HCT116 (cell line): ENCODE measurements around the gene ACOX3. TPM values are rescaled to one million over a fixed set of nuclear protein-coding genes. Genes with fewer than 3 reads are reported as not detected.

Experiments
- ATAC-seq: fragments of 200-7000 bp; cut with Tn5 transposase; 2 replicates; pipeline ENCODE4 v1.9.1; 2020; ENCODE audit warnings: mild to moderate bottlenecking, moderate library complexity
- BruUV-seq: library from RNA; stranded (reverse); fragments of 400-500 nt; replicated peaks from 2 replicates; lab custom pipeline; 2021; lab: Mats Ljungman, UMichigan
- CTCF ChIA-PET: fragments of 300-600 bp; sonication (Branson Sonifier 250); formaldehyde crosslinking; loops from one replicate; lab custom pipeline; 2021; ENCODE audit warnings: antibody characterized with exemption; lab: Charles Lee
- POLR2A ChIA-PET: fragments of 300-600, 350-600 bp; sonication (Branson Sonifier 250); formaldehyde crosslinking; loops from one replicate; lab custom pipeline; 2021; ENCODE audit warnings: antibody characterized with exemption; lab: Charles Lee
- RAD21 ChIA-PET, 2 experiments: fragments of 300-600 bp; sonication (Branson Sonifier 250); formaldehyde crosslinking; loops; one replicate each; lab custom pipeline; 2023; ENCODE audit warnings: low total read pairs in 2 of 2; ENCODE audit not compliant: uncharacterized antibody in 2 of 2, unreplicated experiment in 2 of 2, low non-redundant PET in 1 of 2; lab: Charles Lee
- DNase-seq: peaks from one replicate; pipeline ENCODE4 v3.0.0-alpha.2; 2010; ENCODE audit warnings: low read depth, low spot score
- H2AFZ ChIP-seq: fragments of 200-600 bp; shearing (Covaris generic), sonication (generic); 2 replicates; pipeline ENCODE4 v1.6.1; 2017; ENCODE audit warnings: low read depth, mixed run types, mixed read lengths, antibody characterized with exemption, low read length; ENCODE audit not compliant: poor library complexity, severe bottlenecking
- H3K27ac ChIP-seq: 2 replicates; pipeline ENCODE4 v1.5.1; 2012; ENCODE audit warnings: low read depth, low read length
- H3K27me3 ChIP-seq: fragments of 200-600 bp; sonication (generic); 2 replicates; pipeline ENCODE4 v1.6.1; 2016; ENCODE audit warnings: mixed run types, low read length, mixed read lengths; ENCODE audit not compliant: insufficient read depth
- H3K36me3 ChIP-seq, 2 experiments: fragments of 200-500 bp in 1 of 2; fragments of 200-600 bp in 1 of 2; sonication (Bioruptor generic) in 1 of 2; sonication (generic) in 1 of 2; 2 replicates each; pipeline versions ENCODE4 v1.5.1 to v1.6.1; 2014 to 2016; ENCODE audit warnings: low read length in 2 of 2, inconsistent platforms in 1 of 2, mixed read lengths in 1 of 2, mixed run types in 1 of 2; ENCODE audit not compliant: insufficient read depth in 2 of 2, control insufficient read depth in 1 of 2
- H3K4me1 ChIP-seq, 2 experiments: fragments of 200-600 bp in 1 of 2; sonication (generic) in 1 of 2; 2 replicates each; pipeline versions ENCODE4 v1.5.1 to v1.6.1; 2012 to 2017; ENCODE audit warnings: low read length in 2 of 2, inconsistent platforms in 1 of 2, mild to moderate bottlenecking in 1 of 2, mixed read lengths in 1 of 2, mixed run types in 1 of 2, moderate library complexity in 1 of 2; ENCODE audit not compliant: insufficient read depth in 2 of 2, control insufficient read depth in 1 of 2
- H3K4me2 ChIP-seq: fragments of 200-600 bp; sonication (generic); 2 replicates; pipeline ENCODE4 v1.6.1; 2017; ENCODE audit warnings: mixed run types, low read length, mixed read lengths
- H3K4me3 ChIP-seq, 2 experiments: fragments of 200-600 bp in 1 of 2; sonication (generic) in 1 of 2; replicated peaks in 1 of 2; 2 replicates each; pipeline ENCODE4 v1.5.1; 2011 to 2016; ENCODE audit warnings: low read length in 2 of 2, control low read depth in 1 of 2, low read depth in 1 of 2, mild to moderate bottlenecking in 1 of 2, mixed read lengths in 1 of 2, mixed run types in 1 of 2
- H3K79me2 ChIP-seq: fragments of 200-600 bp; sonication (generic); 2 replicates; pipeline ENCODE4 v1.6.1; 2017; ENCODE audit warnings: mild to moderate bottlenecking, mixed run types, low read length, moderate library complexity, mixed read lengths; ENCODE audit not compliant: insufficient read depth
- H3K9ac ChIP-seq: fragments of 200-600 bp; sonication (generic); 2 replicates; pipeline ENCODE4 v1.6.1; 2016; ENCODE audit warnings: low read length, mixed read lengths
- H3K9me2 ChIP-seq: fragments of 200-600 bp; sonication (generic), shearing (Covaris generic); 2 replicates; pipeline ENCODE4 v1.6.1; 2017; ENCODE audit warnings: mixed run types, mild to moderate bottlenecking, moderate library complexity; ENCODE audit not compliant: insufficient read depth
- H3K9me3 ChIP-seq, 2 experiments: fragments of 200-500 bp in 1 of 2; fragments of 200-600 bp in 1 of 2; sonication (Bioruptor generic) in 1 of 2; sonication (generic) in 1 of 2; 2 replicates each; pipeline ENCODE4 v1.6.1; 2014 to 2017; ENCODE audit warnings: low read length in 2 of 2, mixed read lengths in 2 of 2, inconsistent platforms in 1 of 2, low read depth in 1 of 2, mild to moderate bottlenecking in 1 of 2, mixed run types in 1 of 2, moderate library complexity in 1 of 2; ENCODE audit not compliant: control insufficient read depth in 1 of 2, insufficient read depth in 1 of 2
- H4K20me1 ChIP-seq: fragments of 200-600 bp; sonication (generic), shearing (Covaris generic); 2 replicates; pipeline ENCODE4 v1.6.1; 2017; ENCODE audit warnings: mixed run types, mild to moderate bottlenecking, moderate library complexity; ENCODE audit not compliant: insufficient read depth
- CTCF ChIP-seq, 3 experiments: fragments of 200-600 bp in 1 of 3; sonication (generic) in 1 of 3; IDR thresholded peaks in 2 of 3; conservative IDR thresholded peaks in 1 of 3; 2 replicates each; pipeline ENCODE4 v1.5.1; 2012 to 2017; ENCODE audit warnings: low read depth in 2 of 3, low read length in 2 of 3, antibody characterized with exemption in 1 of 3, borderline replicate concordance in 1 of 3, control low read depth in 1 of 3, mild to moderate bottlenecking in 1 of 3, mixed read lengths in 1 of 3, mixed run types in 1 of 3, moderate library complexity in 1 of 3; ENCODE audit not compliant: insufficient read depth in 1 of 3
- EGR1 ChIP-seq: IDR thresholded peaks from 2 replicates; pipeline ENCODE4 v1.6.1; 2012; ENCODE audit warnings: low read depth
- FOSL1 ChIP-seq: IDR thresholded peaks from 2 replicates; pipeline ENCODE4 v1.6.1; 2012; ENCODE audit warnings: low read depth
- JUND ChIP-seq: IDR thresholded peaks from 2 replicates; pipeline ENCODE4 v1.6.1; 2012
- SIN3A ChIP-seq: IDR thresholded peaks from 2 replicates; pipeline ENCODE4 v1.6.1; 2012; ENCODE audit warnings: low read depth
- YY1 ChIP-seq: IDR thresholded peaks from 2 replicates; pipeline ENCODE4 v1.6.1; 2011; ENCODE audit warnings: low read length, low read depth, moderate library complexity, mild to moderate bottlenecking; ENCODE audit not compliant: insufficient replicate concordance; ENCODE audit errors: extremely low read depth
- intact Hi-C: fragments of 100-400 bp; cut with micrococcal nuclease; formaldehyde crosslinking; loops from 2 replicates; pipeline ENCODE4 v1.10.0; 2022
- total RNA-seq: library from RNA; stranded (reverse); gene quantifications from one replicate; pipeline ENCODE4 v1.2.1, GENCODE V29; 2021; ENCODE audit not compliant: unreplicated experiment
- TF ChIP-seq, protein P1 (sequence below): IDR thresholded peaks from 2 replicates; pipeline ENCODE4 v1.6.1; 2012
- TF ChIP-seq, protein P2 (sequence below): IDR thresholded peaks from 2 replicates; pipeline ENCODE4 v1.6.1; 2012; ENCODE audit warnings: low read depth

The ACOX3 gene
- total RNA-seq, 1 experiment from 2014 or later, result 16.9 TPM

- no peak for TF ChIP-seq CTCF (IDR thresholded peaks at IDR 0.05 in 2 of 3, conservative IDR thresholded peaks at IDR 0.05 in 1 of 3; ENCODE audit: borderline replicate concordance in 1 of 3, insufficient read depth in 1 of 3, low read depth in 2 of 3, low read length in 2 of 3)
- TF ChIP-seq YY1, result no peak
- TF ChIP-seq, protein P1, sequence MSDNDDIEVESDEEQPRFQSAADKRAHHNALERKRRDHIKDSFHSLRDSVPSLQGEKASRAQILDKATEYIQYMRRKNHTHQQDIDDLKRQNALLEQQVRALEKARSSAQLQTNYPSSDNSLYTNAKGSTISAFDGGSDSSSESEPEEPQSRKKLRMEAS, result no peak
- TF ChIP-seq SIN3A, result no peak
These were observed 93.5 kb downstream of the ACOX3 start (continued) for GRCh38 chr4:8346838-8347605.

- DNase-seq (no peak), ATAC-seq (no peak)
- RAD21 ChIA-PET, result no interaction called here
- H3K27ac ChIP-seq, result no peak overlapping the region
- H3K27me3 ChIP-seq, result no peaks in the 10 kb centered on the region
- no peaks in the 10 kb centered on the region for H3K9me2 ChIP-seq
- POLR2A ChIA-PET, result no interaction called here
- BruUV-seq, result no TSS peak
- no peaks in the 10 kb centered on the region for H4K20me1 ChIP-seq
- CTCF ChIA-PET, result no interaction called here
- H3K4me2 ChIP-seq, result no peak overlapping the region
- no peak overlapping the region for H3K9ac ChIP-seq
- TF ChIP-seq JUND (no peak), FOSL1 (no peak), EGR1 (no peak), CTCF (IDR thresholded peaks at IDR 0.05 in 2 of 3, conservative IDR thresholded peaks at IDR 0.05 in 1 of 3; ENCODE audit: borderline replicate concordance in 1 of 3, insufficient read depth in 1 of 3, low read depth in 2 of 3, low read length in 2 of 3) (0 out of 6 replicates have a peak, but pooled peaks of 1 of the 3 experiments have one; percentile 1)
- TF ChIP-seq, protein P2, sequence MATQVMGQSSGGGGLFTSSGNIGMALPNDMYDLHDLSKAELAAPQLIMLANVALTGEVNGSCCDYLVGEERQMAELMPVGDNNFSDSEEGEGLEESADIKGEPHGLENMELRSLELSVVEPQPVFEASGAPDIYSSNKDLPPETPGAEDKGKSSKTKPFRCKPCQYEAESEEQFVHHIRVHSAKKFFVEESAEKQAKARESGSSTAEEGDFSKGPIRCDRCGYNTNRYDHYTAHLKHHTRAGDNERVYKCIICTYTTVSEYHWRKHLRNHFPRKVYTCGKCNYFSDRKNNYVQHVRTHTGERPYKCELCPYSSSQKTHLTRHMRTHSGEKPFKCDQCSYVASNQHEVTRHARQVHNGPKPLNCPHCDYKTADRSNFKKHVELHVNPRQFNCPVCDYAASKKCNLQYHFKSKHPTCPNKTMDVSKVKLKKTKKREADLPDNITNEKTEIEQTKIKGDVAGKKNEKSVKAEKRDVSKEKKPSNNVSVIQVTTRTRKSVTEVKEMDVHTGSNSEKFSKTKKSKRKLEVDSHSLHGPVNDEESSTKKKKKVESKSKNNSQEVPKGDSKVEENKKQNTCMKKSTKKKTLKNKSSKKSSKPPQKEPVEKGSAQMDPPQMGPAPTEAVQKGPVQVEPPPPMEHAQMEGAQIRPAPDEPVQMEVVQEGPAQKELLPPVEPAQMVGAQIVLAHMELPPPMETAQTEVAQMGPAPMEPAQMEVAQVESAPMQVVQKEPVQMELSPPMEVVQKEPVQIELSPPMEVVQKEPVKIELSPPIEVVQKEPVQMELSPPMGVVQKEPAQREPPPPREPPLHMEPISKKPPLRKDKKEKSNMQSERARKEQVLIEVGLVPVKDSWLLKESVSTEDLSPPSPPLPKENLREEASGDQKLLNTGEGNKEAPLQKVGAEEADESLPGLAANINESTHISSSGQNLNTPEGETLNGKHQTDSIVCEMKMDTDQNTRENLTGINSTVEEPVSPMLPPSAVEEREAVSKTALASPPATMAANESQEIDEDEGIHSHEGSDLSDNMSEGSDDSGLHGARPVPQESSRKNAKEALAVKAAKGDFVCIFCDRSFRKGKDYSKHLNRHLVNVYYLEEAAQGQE, result no peak
- no peaks in the 10 kb centered on the region for H3K9me3 ChIP-seq
- no peaks in the 10 kb centered on the region for H3K36me3 ChIP-seq
- no peak overlapping the region for H3K4me3 ChIP-seq
- H3K4me1 ChIP-seq, result no peaks in the 10 kb centered on the region
- no peak overlapping the region for H2AFZ ChIP-seq
- no peaks in the 10 kb centered on the region for H3K79me2 ChIP-seq
- intact Hi-C loops, result no loop called here
These were observed 94.3 kb downstream of the ACOX3 start for GRCh38 chr4:8345946-8346814.
